SK-N-SH treated with all-trans-retinoic acid at 6 μM for 48 hours (cell line): ENCODE measurements around the gene TTLL4.

ENCODE experiments used
- ATAC-seq: fragments of 200-7000 bp; cut with Tn5 transposase; 3 replicates; pipeline ENCODE4 v1.9.1; 2020; ENCODE audit warnings: mild to moderate bottlenecking, moderate library complexity
- ARNTL ChIP-seq: fragments of 450-650 bp; formaldehyde crosslinking; IDR thresholded peaks from 2 replicates; pipeline ENCODE4 v1.5.0; 2020; ENCODE audit warnings: low read depth, mild to moderate bottlenecking, moderate library complexity, borderline replicate concordance
- BACH2 ChIP-seq: fragments of 250-450 bp; sonication (Bioruptor Pico); IDR thresholded peaks from 2 replicates; pipeline ENCODE4 v1.9.0; 2021; ENCODE audit warnings: mild to moderate bottlenecking, borderline replicate concordance
- CSDC2 ChIP-seq: fragments of 250-450 bp; sonication (Bioruptor Pico); IDR thresholded peaks from 2 replicates; pipeline ENCODE4 v1.5.0; 2020; ENCODE audit warnings: mild to moderate bottlenecking, moderate library complexity
- ESRRG ChIP-seq: fragments of 250-450 bp; sonication (Bioruptor Pico); IDR thresholded peaks from 2 replicates; pipeline ENCODE4 v1.6.1; 2021; ENCODE audit warnings: mild to moderate bottlenecking
- GLIS3 ChIP-seq: fragments of 250-450 bp; sonication (Bioruptor Pico); IDR thresholded peaks from 2 replicates; pipeline ENCODE4 v1.5.0; 2020; ENCODE audit warnings: mild to moderate bottlenecking, moderate library complexity
- ISL1 ChIP-seq: fragments of 250-450 bp; sonication (Bioruptor Pico); IDR thresholded peaks from 2 replicates; pipeline ENCODE4 v2.1.2; 2022; ENCODE audit warnings: mild to moderate bottlenecking, moderate library complexity
- OSR1 ChIP-seq: fragments of 250-450 bp; sonication (Bioruptor Pico); IDR thresholded peaks from 2 replicates; pipeline ENCODE4 v1.8.0; 2022; ENCODE audit warnings: moderate library complexity, mild to moderate bottlenecking, inconsistent platforms
- RARB ChIP-seq: fragments of 250-450 bp; sonication (Bioruptor Pico); IDR thresholded peaks from 2 replicates; pipeline ENCODE4 v1.8.0; 2021; ENCODE audit warnings: mild to moderate bottlenecking, moderate library complexity
- SNAI2 ChIP-seq: fragments of 250-450 bp; sonication (Bioruptor Pico); IDR thresholded peaks from 2 replicates; pipeline ENCODE4 v1.5.0; 2020; ENCODE audit warnings: mild to moderate bottlenecking, moderate library complexity
- TCF4 ChIP-seq: fragments of 250-450 bp; sonication (Bioruptor Pico); IDR thresholded peaks from 2 replicates; pipeline ENCODE4 v1.8.0; 2021; ENCODE audit warnings: mild to moderate bottlenecking, moderate library complexity, borderline replicate concordance
- TOX ChIP-seq: fragments of 250-450 bp; sonication (Bioruptor Pico); IDR thresholded peaks from 2 replicates; pipeline ENCODE4 v1.8.0; 2021; ENCODE audit warnings: mild to moderate bottlenecking, moderate library complexity, borderline replicate concordance
- ZC3H10 ChIP-seq: fragments of 250-450 bp; sonication (Bioruptor Pico); IDR thresholded peaks from 2 replicates; pipeline ENCODE4 v1.5.1; 2021; ENCODE audit warnings: mild to moderate bottlenecking, moderate library complexity
- ZFP3 ChIP-seq: fragments of 250-450 bp; sonication (Bioruptor Pico); IDR thresholded peaks from 2 replicates; pipeline ENCODE4 v1.5.0; 2020; ENCODE audit warnings: mild to moderate bottlenecking, moderate library complexity
- ZFP30 ChIP-seq: fragments of 450-650 bp; formaldehyde crosslinking; IDR thresholded peaks from 2 replicates; pipeline ENCODE4 v1.5.0; 2022; ENCODE audit warnings: mild to moderate bottlenecking, moderate library complexity
- ZNF565 ChIP-seq: fragments of 450-650 bp; formaldehyde crosslinking; conservative IDR thresholded peaks from 2 replicates; pipeline ENCODE4 v1.5.0; 2020; ENCODE audit warnings: low read depth, mild to moderate bottlenecking, moderate library complexity
- ZNF70 ChIP-seq: fragments of 450-650 bp; formaldehyde crosslinking; IDR thresholded peaks from 2 replicates; pipeline ENCODE4 v1.5.0; 2020; ENCODE audit warnings: mild to moderate bottlenecking, moderate library complexity
- ZNF8 ChIP-seq: fragments of 450-650 bp; formaldehyde crosslinking; IDR thresholded peaks from 2 replicates; pipeline ENCODE4 v1.5.0; 2020; ENCODE audit warnings: mild to moderate bottlenecking, moderate library complexity
- TF ChIP-seq, protein P1 (sequence below): fragments of 250-450 bp; sonication (Bioruptor Pico); IDR thresholded peaks from 2 replicates; pipeline ENCODE4 v1.5.0; 2020; ENCODE audit warnings: mild to moderate bottlenecking, moderate library complexity
- TF ChIP-seq, protein P2 (sequence below): fragments of 250-450 bp; sonication (Bioruptor Pico); IDR thresholded peaks from 2 replicates; pipeline ENCODE4 v1.8.0; 2021; ENCODE audit warnings: low read depth, mild to moderate bottlenecking, moderate library complexity, borderline replicate concordance

Gene TTLL4

DNA sequence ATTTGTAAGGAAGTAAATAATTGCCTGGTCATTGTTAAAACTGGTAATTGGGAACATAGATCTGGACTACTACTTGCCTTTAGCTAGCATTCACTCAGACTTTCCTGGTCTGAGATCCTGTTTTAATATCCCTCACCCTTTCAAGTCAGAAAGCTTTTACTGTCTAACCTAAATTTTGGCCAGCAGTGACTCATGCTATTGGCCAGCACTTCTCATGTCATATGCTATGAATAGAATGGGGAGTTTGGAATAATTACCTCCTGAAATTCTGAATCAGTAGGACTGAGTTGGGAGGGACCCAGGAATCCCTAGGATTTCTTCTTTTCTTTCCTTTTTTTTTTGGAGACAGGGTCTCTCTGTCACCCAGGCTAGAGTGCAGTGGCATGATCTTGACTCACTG is 19.4 kb upstream of the TTLL4 start:
- peak; percentile 41; the same call in 2 of the 3 replicates for ATAC-seq
- TF ChIP-seq ZFP3 (CRISPR knock-in tag) (no peak), ARNTL (no peak), CSDC2 (CRISPR knock-in tag) (no peak)
- TF ChIP-seq, protein P1, sequence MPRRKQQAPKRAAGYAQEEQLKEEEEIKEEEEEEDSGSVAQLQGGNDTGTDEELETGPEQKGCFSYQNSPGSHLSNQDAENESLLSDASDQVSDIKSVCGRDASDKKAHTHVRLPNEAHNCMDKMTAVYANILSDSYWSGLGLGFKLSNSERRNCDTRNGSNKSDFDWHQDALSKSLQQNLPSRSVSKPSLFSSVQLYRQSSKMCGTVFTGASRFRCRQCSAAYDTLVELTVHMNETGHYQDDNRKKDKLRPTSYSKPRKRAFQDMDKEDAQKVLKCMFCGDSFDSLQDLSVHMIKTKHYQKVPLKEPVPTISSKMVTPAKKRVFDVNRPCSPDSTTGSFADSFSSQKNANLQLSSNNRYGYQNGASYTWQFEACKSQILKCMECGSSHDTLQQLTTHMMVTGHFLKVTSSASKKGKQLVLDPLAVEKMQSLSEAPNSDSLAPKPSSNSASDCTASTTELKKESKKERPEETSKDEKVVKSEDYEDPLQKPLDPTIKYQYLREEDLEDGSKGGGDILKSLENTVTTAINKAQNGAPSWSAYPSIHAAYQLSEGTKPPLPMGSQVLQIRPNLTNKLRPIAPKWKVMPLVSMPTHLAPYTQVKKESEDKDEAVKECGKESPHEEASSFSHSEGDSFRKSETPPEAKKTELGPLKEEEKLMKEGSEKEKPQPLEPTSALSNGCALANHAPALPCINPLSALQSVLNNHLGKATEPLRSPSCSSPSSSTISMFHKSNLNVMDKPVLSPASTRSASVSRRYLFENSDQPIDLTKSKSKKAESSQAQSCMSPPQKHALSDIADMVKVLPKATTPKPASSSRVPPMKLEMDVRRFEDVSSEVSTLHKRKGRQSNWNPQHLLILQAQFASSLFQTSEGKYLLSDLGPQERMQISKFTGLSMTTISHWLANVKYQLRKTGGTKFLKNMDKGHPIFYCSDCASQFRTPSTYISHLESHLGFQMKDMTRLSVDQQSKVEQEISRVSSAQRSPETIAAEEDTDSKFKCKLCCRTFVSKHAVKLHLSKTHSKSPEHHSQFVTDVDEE (CRISPR knock-in tag) = no peak
- TF ChIP-seq, protein P2, sequence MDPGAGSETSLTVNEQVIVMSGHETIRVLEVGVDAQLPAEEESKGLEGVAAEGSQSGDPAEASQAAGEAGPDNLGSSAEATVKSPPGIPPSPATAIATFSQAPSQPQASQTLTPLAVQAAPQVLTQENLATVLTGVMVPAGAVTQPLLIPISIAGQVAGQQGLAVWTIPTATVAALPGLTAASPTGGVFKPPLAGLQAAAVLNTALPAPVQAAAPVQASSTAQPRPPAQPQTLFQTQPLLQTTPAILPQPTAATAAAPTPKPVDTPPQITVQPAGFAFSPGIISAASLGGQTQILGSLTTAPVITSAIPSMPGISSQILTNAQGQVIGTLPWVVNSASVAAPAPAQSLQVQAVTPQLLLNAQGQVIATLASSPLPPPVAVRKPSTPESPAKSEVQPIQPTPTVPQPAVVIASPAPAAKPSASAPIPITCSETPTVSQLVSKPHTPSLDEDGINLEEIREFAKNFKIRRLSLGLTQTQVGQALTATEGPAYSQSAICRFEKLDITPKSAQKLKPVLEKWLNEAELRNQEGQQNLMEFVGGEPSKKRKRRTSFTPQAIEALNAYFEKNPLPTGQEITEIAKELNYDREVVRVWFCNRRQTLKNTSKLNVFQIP (CRISPR knock-in tag) = no peak

DNA sequence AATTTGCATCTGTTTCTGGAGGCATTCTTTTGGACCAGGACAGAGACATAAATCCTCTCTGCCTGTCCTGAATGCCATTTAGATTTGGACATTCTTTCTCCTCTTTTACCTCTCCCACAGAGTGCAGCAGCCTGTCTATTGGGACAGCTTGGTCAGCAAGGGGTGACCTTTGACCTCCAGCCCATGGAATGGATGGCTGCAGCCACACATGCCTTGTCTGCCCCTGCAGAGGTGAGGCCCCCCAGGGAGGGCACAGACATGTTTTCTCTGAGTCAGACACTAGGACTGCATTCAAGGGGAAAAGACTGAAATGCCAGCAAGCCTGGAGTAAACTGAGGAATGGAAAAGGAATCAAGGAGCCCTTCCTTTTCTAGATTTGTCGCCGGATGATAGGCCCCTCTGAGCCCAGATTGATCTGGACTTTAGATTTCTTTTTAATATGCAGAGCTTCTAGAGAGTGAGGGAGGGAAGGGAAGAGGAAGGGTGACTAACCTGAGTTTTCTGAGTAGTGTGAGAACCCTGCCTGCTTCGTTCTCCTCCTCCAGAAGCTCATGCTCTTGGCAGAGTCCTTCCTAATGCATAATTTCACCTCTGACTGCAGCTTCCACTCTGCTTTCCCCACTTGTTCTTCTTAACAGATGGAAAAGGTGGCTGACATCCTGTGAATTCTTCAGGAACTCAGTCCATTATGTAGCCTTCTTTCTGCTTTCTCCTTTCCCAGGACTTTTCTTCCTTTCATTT is 16.1 kb upstream of the TTLL4 start:
- TF ChIP-seq ARNTL (no peak), TCF4 (no peak), ISL1 (CRISPR knock-in tag) (no peak), GLIS3 (CRISPR knock-in tag) (no peak), ZFP3 (CRISPR knock-in tag) (no peak), SNAI2 (CRISPR knock-in tag) (no peak), BACH2 (CRISPR knock-in tag) (no peak), OSR1 (CRISPR knock-in tag) (no peak), ZNF8 (no peak)
- ATAC-seq = no peak

DNA sequence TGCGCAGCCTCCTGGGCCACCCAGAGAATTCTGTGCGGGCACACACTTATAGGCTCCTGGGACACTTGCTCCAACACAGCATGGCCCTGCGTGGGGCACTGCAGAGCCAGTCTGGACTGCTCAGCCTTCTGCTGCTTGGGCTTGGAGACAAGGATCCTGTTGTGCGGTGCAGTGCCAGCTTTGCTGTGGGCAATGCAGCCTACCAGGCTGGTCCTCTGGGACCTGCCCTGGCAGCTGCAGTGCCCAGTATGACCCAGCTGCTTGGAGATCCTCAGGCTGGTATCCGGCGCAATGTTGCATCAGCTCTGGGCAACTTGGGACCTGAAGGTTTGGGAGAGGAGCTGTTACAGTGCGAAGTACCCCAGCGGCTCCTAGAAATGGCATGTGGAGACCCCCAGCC is 11.8 kb upstream of the TTLL4 start:
- no peak for ATAC-seq
- TF ChIP-seq GLIS3 (CRISPR knock-in tag) (no peak), BACH2 (CRISPR knock-in tag) (no peak), SNAI2 (CRISPR knock-in tag) (no peak), TCF4 (no peak), ZNF565 (no peak), ZNF70 (no peak), CSDC2 (CRISPR knock-in tag) (no peak), ZFP3 (CRISPR knock-in tag) (no peak), ZFP30 (CRISPR knock-in tag) (no peak), OSR1 (CRISPR knock-in tag) (no peak), RARB (CRISPR knock-in tag) (no peak)
- TF ChIP-seq, protein P1 (CRISPR knock-in tag) = no peak
- TF ChIP-seq, protein P2 (CRISPR knock-in tag) = no peak

DNA sequence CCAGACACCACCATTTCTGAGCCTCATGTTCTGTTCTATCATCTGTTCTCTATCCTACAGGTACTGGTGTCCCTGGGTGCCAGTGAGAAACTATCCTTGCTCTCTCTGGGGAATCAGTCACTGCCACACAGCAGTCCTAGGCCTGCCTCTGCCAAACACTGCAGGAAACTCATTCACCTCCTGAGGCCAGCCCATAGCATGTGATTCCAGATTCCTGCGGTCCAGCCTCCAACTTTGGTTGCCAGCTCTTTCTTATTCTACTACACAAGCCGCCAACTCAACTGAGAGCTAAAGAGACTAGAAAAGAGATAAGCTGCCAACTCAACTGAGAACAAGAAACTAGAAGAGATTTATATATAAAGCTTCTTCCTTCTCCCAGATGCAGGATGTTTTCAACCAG is 8.8 kb upstream of the TTLL4 start:
- no peak for ATAC-seq
- TF ChIP-seq GLIS3 (CRISPR knock-in tag) (no peak), SNAI2 (CRISPR knock-in tag) (no peak), ZNF70 (no peak), TOX (CRISPR knock-in tag) (no peak), RARB (CRISPR knock-in tag) (no peak), BACH2 (CRISPR knock-in tag) (no peak), OSR1 (CRISPR knock-in tag) (no peak), ISL1 (CRISPR knock-in tag) (no peak), ESRRG (CRISPR knock-in tag) (no peak), TCF4 (no peak), ZFP30 (CRISPR knock-in tag) (no peak), ZC3H10 (CRISPR knock-in tag) (no peak), ZFP3 (CRISPR knock-in tag) (no peak)
- TF ChIP-seq, protein P2 (CRISPR knock-in tag) = no peak
- TF ChIP-seq, protein P1 (CRISPR knock-in tag) = no peak
